BJ (cell line): ENCODE data around the gene DSP. TPM values are rescaled to one million over a fixed set of nuclear protein-coding genes. Genes with fewer than 3 reads are reported as not detected.

Experiments
- CTCF ChIA-PET: fragments of 350-600 bp; formaldehyde crosslinking; extraction: SDS; loops from one replicate; lab custom pipeline; 2021; ENCODE audit warnings: antibody characterized with exemption, inconsistent platforms; lab: Yijun Ruan, JAX
- POLR2A ChIA-PET: fragments of 300-600 bp; sonication (Branson Sonifier 250); formaldehyde crosslinking; extraction: SDS; loops from one replicate; lab custom pipeline; 2021; ENCODE audit warnings: antibody characterized with exemption; lab: Charles Lee
- DNase-seq: peaks from one replicate; pipeline ENCODE4 v3.0.0-alpha.2; 2011; ENCODE audit warnings: low read depth
- H3K27me3 ChIP-seq: 2 replicates; pipeline ENCODE4 v1.6.0; 2011; ENCODE audit warnings: low read length; ENCODE audit not compliant: control insufficient read depth, insufficient read depth
- H3K36me3 ChIP-seq: 2 replicates; pipeline ENCODE4 v1.5.1; 2011; ENCODE audit warnings: low read length; ENCODE audit not compliant: control insufficient read depth, insufficient read depth
- H3K4me3 ChIP-seq: 2 replicates; pipeline ENCODE4 v1.5.1; 2011; ENCODE audit warnings: low read depth, mild to moderate bottlenecking, control low read depth, low read length
- polyA plus RNA-seq: library from polyadenylated mRNA; depleted of rRNA; stranded (reverse); fragments of >200 nt; gene quantifications from 2 replicates; pipeline ENCODE4 v1.2.3, GENCODE V29; 2011
- TF ChIP-seq, protein P1 (sequence below): IDR thresholded peaks from 2 replicates; pipeline ENCODE4 v1.5.1; 2011; ENCODE audit warnings: low read depth, mild to moderate bottlenecking, control low read depth, inconsistent platforms, low read length, moderate library complexity; ENCODE audit not compliant: insufficient read depth

DSP gene
- polyA plus RNA-seq, 1 experiment, result 11.0 TPM

DNA sequence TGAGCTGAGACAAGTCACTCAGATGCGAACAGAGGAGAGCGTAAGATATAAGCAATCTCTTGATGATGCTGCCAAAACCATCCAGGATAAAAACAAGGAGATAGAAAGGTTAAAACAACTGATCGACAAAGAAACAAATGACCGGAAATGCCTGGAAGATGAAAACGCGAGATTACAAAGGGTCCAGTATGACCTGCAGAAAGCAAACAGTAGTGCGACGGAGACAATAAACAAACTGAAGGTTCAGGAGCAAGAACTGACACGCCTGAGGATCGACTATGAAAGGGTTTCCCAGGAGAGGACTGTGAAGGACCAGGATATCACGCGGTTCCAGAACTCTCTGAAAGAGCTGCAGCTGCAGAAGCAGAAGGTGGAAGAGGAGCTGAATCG is 39.1 kb downstream of the DSP start:
- no peak for DNase-seq
- Histone ChIP-seq H3K27me3 (no peaks in the 10 kb centered on the region), H3K4me3 (no peak overlapping the region), H3K36me3 (peaks cover 8% of the 10 kb centered on the region)
- POLR2A ChIA-PET, result no interaction called here
- CTCF ChIA-PET, result interaction anchor here (1.5 kb wide), 1 partner anchor 11 kb away, joined by 5 read pairs; no protein-coding TSS in a partner anchor
- TF ChIP-seq, protein P1, sequence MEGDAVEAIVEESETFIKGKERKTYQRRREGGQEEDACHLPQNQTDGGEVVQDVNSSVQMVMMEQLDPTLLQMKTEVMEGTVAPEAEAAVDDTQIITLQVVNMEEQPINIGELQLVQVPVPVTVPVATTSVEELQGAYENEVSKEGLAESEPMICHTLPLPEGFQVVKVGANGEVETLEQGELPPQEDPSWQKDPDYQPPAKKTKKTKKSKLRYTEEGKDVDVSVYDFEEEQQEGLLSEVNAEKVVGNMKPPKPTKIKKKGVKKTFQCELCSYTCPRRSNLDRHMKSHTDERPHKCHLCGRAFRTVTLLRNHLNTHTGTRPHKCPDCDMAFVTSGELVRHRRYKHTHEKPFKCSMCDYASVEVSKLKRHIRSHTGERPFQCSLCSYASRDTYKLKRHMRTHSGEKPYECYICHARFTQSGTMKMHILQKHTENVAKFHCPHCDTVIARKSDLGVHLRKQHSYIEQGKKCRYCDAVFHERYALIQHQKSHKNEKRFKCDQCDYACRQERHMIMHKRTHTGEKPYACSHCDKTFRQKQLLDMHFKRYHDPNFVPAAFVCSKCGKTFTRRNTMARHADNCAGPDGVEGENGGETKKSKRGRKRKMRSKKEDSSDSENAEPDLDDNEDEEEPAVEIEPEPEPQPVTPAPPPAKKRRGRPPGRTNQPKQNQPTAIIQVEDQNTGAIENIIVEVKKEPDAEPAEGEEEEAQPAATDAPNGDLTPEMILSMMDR, result no peak

DNA sequence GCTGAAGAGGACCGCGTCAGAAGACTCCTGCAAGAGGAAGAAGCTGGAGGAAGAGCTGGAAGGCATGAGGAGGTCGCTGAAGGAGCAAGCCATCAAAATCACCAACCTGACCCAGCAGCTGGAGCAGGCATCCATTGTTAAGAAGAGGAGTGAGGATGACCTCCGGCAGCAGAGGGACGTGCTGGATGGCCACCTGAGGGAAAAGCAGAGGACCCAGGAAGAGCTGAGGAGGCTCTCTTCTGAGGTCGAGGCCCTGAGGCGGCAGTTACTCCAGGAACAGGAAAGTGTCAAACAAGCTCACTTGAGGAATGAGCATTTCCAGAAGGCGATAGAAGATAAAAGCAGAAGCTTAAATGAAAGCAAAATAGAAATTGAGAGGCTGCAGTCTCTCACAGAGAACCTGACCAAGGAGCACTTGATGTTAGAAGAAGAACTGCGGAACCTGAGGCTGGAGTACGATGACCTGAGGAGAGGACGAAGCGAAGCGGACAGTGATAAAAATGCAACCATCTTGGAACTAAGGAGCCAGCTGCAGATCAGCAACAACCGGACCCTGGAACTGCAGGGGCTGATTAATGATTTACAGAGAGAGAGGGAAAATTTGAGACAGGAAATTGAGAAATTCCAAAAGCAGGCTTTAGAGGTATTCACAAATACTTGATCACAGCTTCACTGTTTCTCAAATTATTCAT is 39.6 kb downstream of the DSP start:
- Histone ChIP-seq H3K36me3 (peaks cover 8% of the 10 kb centered on the region), H3K27me3 (no peaks in the 10 kb centered on the region), H3K4me3 (no peak overlapping the region)
- POLR2A ChIA-PET, result no interaction called here
- TF ChIP-seq, protein P1, result no peak
- no peak for DNase-seq
- CTCF ChIA-PET, result interaction anchor here (1.5 kb wide), 1 partner anchor 11 kb away, joined by 5 read pairs; no protein-coding TSS in a partner anchor

GRCh38 chr6:7585287-7585930 is 43.9 kb downstream of the DSP start:
- TF ChIP-seq, protein P1, result no peak
- CTCF ChIA-PET, result interaction anchor here (1.0 to 1.2 kb wide), 2 partner anchors 16 to 35 kb away, joined by 3 to 4 read pairs; no protein-coding TSS in a partner anchor
- DNase-seq, result no peak
- Histone ChIP-seq H3K4me3 (no peak overlapping the region), H3K27me3 (no peaks in the 10 kb centered on the region), H3K36me3 (peaks cover 4% of the 10 kb centered on the region; the same call in 1 of the 2 replicates)
- POLR2A ChIA-PET, result interaction anchor here (0.5 kb wide), 1 partner anchor 150 kb away, joined by 3 read pairs; no protein-coding TSS in a partner anchor

DNA sequence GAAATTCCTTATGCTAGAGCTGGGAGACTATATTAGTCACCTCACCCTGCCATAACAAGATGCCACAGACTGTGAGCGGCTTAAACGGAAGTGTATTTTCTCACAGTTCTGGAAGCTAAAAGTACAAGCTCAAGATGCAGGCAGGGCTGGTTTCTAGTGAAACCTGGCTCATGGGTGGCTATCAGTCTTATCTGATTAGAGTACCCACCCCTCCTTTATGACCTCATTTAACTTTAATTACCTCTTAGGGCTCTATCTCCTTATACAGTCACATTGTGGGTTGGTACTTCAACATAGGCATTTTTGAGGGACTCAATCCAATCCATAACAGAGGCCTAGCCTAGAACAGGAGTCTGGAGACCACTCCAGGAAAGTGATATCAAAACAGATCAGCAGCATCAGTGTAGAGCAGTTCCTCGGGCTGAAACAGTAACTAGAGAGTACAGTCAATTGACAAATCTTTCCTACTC is 46.2 kb downstream of the DSP start:
- DNase-seq, result no peak
- H3K27me3 ChIP-seq, result no peaks in the 10 kb centered on the region
- no peak overlapping the region for H3K4me3 ChIP-seq
- TF ChIP-seq, protein P1, result no peak
- 0 out of 2 replicates have a peak, but pooled peaks cover 2% of the 10 kb centered on the region for H3K36me3 ChIP-seq
- ChIA-PET POLR2A (no interaction called here), CTCF (no interaction called here)

DNA sequence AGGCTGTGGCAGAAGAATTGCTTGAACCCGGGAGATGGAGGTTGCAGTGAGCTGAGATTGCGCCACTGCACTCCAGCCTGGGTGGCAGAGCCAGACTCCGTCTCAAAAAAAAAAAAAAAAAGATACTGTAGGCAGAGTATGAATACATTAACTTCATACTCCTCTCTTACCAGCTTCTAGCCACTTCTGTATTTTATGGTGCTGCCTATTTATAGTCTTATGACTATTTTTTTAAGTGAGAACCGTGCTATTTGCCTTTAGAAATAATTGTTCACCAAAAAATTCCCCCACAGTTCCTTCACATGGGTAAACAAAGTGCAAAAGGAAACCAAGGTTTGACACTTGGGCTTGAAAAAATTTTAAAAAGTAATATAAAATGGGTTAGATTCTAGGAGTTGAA is 47.0 kb downstream of the DSP start:
- TF ChIP-seq, protein P1, result no peak
- ChIA-PET POLR2A (no interaction called here), CTCF (no interaction called here)
- H3K4me3 ChIP-seq, result no peak overlapping the region
- DNase-seq, result no peak
- no peaks in the 10 kb centered on the region for H3K36me3 ChIP-seq
- H3K27me3 ChIP-seq, result no peaks in the 10 kb centered on the region
